T-helper 17 cell (primary cell): ENCODE data around the gene SEPHS1. TPM values are rescaled to one million over a fixed set of nuclear protein-coding genes. Genes with fewer than 3 reads are reported as not detected.
"Not testable (repeated sequence)": the region's sequence is repeated elsewhere in the genome, so short reads cannot be mapped to it uniquely, and the experiment has no call there.

Source experiments
- ATAC-seq: fragments of 150-1000 bp; cut with Tn5 transposase; 2 replicates; pipeline ENCODE4 v1.10.0; 2021; ENCODE audit warnings: mild to moderate bottlenecking, moderate library complexity
- DNase-seq, 3 donors: peaks; one replicate each; pipeline versions ENCODE4 v3.0.0 to v3.0.0-alpha.2; 2020 to 2021
- H3K9me3 ChIP-seq: one replicate; pipeline ENCODE4 v1.7.0; 2013; ENCODE audit warnings: low read length, mild to moderate bottlenecking; ENCODE audit not compliant: control insufficient read depth, poor library complexity, severe bottlenecking
- H3K27ac Mint-ChIP-seq: one replicate; pipeline ENCODE4 v1.8.0; 2022; ENCODE audit warnings: mild to moderate bottlenecking, moderate library complexity, mixed read lengths
- H3K27me3 Mint-ChIP-seq: one replicate; pipeline ENCODE4 v1.8.0; 2022; ENCODE audit warnings: mixed read lengths
- H3K36me3 Mint-ChIP-seq: one replicate; pipeline ENCODE4 v1.8.0; 2022; ENCODE audit warnings: low read depth, mixed read lengths
- H3K4me1 Mint-ChIP-seq: one replicate; pipeline ENCODE4 v1.8.0; 2022; ENCODE audit warnings: mild to moderate bottlenecking, mixed read lengths
- H3K4me3 Mint-ChIP-seq: one replicate; pipeline ENCODE4 v1.8.0; 2022; ENCODE audit warnings: mild to moderate bottlenecking, moderate library complexity, mixed read lengths
- total RNA-seq, 4 donors: library from RNA in 2 of 4; stranded (reverse) in 2 of 4; gene quantifications; one replicate each; pipeline ENCODE4 v1.2.3 and lab custom pipeline; 2022 to 2026

The SEPHS1 gene
- total RNA-seq (10 to 100 TPM; 18.9 to 20.2 TPM), total RNA-seq (lab: John Stamatoyannopoulos, UW) (21.3 to 35.7 reads per million in 2 donors)

- peaks cover 5% of the 10 kb centered on the region for H3K27me3 Mint-ChIP-seq
- peak; percentile 77 for ATAC-seq
- H3K4me1 Mint-ChIP-seq: peaks cover 41% of the 10 kb centered on the region
- H3K36me3 Mint-ChIP-seq: no peaks in the 10 kb centered on the region
- H3K9me3 ChIP-seq: no peaks in the 10 kb centered on the region
- H3K27ac Mint-ChIP-seq: peak within 1 kb of the TSS; percentile 86
- H3K4me3 Mint-ChIP-seq: peak within 1 kb of the TSS; percentile 92
- peak; percentile 62 to 77 (median 75) for DNase-seq
These were observed at the start of gene SEPHS1 for GRCh38 chr10:13348216-13349017. Gene SEPHS1, minus strand, starts transcription at chr10:13348293. Its CDS starts 3,343 bp downstream, at chr10:13344950.

DNA sequence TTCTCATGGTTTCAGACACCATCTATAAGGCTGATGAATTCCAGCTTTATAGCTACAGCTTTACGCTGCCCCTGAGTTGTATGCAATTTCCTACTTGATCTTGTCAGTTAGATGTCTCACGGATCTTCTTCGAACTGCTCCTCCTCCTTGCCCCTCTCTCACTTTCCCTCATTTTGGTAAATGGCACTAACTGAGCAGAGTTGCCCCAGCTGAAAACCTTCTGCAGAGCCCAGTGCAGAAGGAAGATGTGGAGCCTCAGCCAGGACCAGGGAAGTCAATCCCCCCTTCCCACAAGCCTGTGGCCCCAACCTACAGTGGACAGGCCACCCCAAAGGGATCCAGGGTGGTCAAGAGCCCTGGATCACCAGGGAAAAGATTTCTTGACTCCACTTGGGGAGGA, 49.0 kb upstream of the SEPHS1 start:
- DNase-seq: no peak
- no peak overlapping the region for H3K4me3 Mint-ChIP-seq
- H3K9me3 ChIP-seq: no peaks in the 10 kb centered on the region
- H3K36me3 Mint-ChIP-seq: no peaks in the 10 kb centered on the region
- no peak for ATAC-seq
- H3K27ac Mint-ChIP-seq: no peak overlapping the region
- peaks cover 56% of the 10 kb centered on the region for H3K27me3 Mint-ChIP-seq
- no peaks in the 10 kb centered on the region for H3K4me1 Mint-ChIP-seq

GRCh38 chr10:13396369-13396768, 48.3 kb upstream of the SEPHS1 start:
- Mint-ChIP-seq H3K4me3 (no peak overlapping the region), H3K4me1 (no peaks in the 10 kb centered on the region), H3K27me3 (peaks cover 55% of the 10 kb centered on the region), H3K27ac (no peak overlapping the region), H3K36me3 (no peaks in the 10 kb centered on the region)
- DNase-seq (no peak), ATAC-seq (no peak)
- H3K9me3 ChIP-seq: no peaks in the 10 kb centered on the region

DNA sequence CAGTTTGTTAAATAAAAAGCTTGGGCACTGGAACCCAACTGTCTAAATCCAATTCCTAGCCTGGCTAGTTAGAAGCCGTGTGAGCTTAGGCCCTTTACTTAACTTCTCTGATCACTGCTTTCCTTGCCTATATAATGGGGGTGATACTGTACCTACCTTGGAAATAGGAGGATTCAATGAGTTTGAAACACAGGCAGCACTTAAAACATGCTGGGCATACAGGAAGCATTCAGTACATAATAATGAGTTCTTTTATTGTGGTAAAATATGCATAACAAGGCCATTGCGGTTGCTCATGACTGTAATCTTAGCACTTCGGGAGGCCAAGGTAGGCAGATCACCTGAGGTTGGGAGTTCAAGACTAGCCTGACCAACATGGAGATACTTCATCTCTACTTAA, 47.4 kb upstream of the SEPHS1 start:
- H3K4me3 Mint-ChIP-seq: no peak overlapping the region
- peaks cover 52% of the 10 kb centered on the region for H3K27me3 Mint-ChIP-seq
- H3K36me3 Mint-ChIP-seq: no peaks in the 10 kb centered on the region
- ATAC-seq: no peak
- no peaks in the 10 kb centered on the region for H3K4me1 Mint-ChIP-seq
- no peak overlapping the region for H3K27ac Mint-ChIP-seq
- no peaks in the 10 kb centered on the region for H3K9me3 ChIP-seq
- DNase-seq: no peak

GRCh38 chr10:13393640-13394039, 45.5 kb upstream of the SEPHS1 start:
- Mint-ChIP-seq H3K36me3 (no peaks in the 10 kb centered on the region), H3K4me1 (peaks cover 3% of the 10 kb centered on the region), H3K4me3 (no peak overlapping the region), H3K27ac (no peak overlapping the region), H3K27me3 (peaks cover 47% of the 10 kb centered on the region)
- ATAC-seq: no peak
- no peak for DNase-seq
- H3K9me3 ChIP-seq: no peaks in the 10 kb centered on the region

- no peaks in the 10 kb centered on the region for H3K9me3 ChIP-seq
- H3K4me3 Mint-ChIP-seq: no peak overlapping the region
- H3K36me3 Mint-ChIP-seq: no peaks in the 10 kb centered on the region
- peaks cover 3% of the 10 kb centered on the region for H3K4me1 Mint-ChIP-seq
- DNase-seq (no peak), ATAC-seq (no peak)
- peaks cover 48% of the 10 kb centered on the region for H3K27me3 Mint-ChIP-seq
- no peak overlapping the region for H3K27ac Mint-ChIP-seq
These were observed 44.6 kb upstream of the SEPHS1 start for GRCh38 chr10:13392701-13393100.

DNA sequence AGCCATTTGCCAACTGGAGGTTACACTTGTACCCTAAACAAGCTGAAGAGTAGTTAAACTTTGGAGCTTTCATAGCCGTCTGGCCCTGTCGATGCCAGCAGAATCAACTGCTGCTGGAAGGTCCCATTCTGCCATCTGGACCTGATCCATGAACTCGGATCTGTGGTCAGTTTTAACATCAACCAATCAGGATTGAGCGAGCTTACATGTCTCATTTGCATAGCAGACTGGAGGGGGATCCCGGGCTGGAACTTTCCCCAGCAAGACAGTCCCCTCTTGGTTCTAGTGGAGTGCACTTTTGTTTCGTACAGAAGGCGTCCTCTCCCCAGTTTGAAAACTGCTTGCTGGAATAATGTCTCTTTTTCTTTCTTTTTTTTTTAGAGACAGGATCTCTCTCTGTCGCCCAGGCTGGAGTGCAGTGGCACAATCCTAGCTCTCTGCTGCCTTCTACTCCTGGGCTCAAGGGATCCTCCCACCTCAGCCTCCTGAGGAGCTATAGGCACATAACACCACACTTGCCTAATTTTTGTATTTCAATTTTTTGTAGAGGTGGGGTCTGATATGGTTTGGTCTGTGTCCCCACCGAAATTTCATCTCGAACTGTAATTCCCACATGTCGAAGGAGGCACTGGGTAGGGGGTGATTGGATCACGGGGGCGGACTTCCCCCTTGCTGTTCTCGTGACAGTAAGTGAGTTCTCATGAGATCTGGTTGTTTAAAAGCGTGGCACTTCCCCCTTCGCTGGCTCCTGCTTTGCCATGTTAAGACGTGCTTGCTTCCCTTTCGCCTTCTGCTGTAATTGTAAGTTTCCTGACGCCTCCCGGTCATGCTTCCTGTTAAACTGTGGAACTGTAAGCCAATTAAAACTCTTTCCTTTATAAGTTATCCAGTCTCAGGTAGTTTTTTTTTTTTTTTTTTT, 42.8 kb upstream of the SEPHS1 start:
- ATAC-seq (no peak), DNase-seq (no peak)
- Mint-ChIP-seq H3K27ac (no peak overlapping the region), H3K27me3 (peaks cover 43% of the 10 kb centered on the region), H3K4me1 (peaks cover 3% of the 10 kb centered on the region), H3K36me3 (peaks cover 2% of the 10 kb centered on the region), H3K4me3 (peak overlapping the region; percentile 31)
- H3K9me3 ChIP-seq: no peaks in the 10 kb centered on the region

DNA sequence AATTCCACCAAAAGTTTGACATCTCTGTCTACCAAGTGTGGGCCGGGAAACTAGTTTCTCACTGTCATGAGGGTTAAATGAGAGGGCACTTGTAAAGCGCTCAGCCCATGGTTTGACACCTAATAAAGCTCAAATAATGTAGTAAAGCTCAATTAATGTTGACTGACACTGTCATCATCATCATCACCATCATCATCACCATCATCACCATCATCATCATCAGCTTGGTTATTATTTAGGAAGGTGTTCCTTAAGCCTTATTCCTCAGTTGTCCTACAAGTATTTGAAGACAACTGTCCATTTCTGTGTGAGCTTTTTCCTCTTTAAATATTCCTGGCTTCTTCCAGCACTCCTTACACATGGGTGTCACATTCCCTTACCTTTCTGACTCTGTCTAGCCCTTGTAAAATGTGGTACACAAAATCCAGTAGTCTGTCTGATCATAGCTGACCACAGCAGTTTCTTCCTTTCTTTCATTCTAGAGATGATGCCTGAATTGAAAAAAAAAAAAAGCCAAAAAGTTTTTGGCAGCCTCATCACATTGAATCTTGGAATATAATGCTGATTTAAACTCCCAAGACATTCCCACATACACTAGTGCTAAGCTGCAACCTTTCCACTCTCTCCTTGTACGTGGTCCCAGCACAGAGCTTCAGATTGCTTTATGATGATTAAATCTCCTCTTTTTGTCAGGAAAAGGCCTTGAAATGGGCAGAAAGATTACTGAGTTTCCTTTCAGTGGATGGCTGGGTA, 40.6 kb upstream of the SEPHS1 start:
- no peak overlapping the region for H3K4me3 Mint-ChIP-seq
- peaks cover 3% of the 10 kb centered on the region for H3K4me1 Mint-ChIP-seq
- no peaks in the 10 kb centered on the region for H3K9me3 ChIP-seq
- H3K27me3 Mint-ChIP-seq: peaks cover 54% of the 10 kb centered on the region
- no peak overlapping the region for H3K27ac Mint-ChIP-seq
- peaks cover 2% of the 10 kb centered on the region for H3K36me3 Mint-ChIP-seq
- ATAC-seq: no peak
- DNase-seq: no peak

DNA sequence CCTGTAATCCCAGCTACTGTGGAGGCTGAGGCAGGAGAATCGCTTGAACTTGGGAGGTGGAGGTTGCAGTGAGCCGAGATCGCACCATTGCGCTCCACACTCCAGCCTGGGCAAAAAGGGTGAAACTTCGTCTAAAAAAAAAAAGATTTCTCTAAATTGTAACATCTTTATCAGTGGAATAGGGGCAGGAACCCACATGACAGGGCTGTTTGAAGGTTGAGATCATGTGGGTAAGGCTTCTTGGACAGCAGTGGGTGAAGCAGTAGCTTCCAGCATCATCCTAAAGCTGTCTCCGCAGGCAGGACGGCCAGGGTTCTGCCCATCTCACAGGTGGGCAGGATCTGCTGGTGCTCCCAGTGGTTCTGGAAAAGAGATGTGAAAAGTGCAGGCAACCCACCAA, 37.9 kb upstream of the SEPHS1 start:
- no peak overlapping the region for H3K27ac Mint-ChIP-seq
- H3K4me1 Mint-ChIP-seq: peaks cover 13% of the 10 kb centered on the region
- peak overlapping the region; percentile 22 for H3K4me3 Mint-ChIP-seq
- peaks cover 50% of the 10 kb centered on the region for H3K27me3 Mint-ChIP-seq
- ATAC-seq (no peak), DNase-seq (no peak)
- H3K36me3 Mint-ChIP-seq: peaks cover 5% of the 10 kb centered on the region
- H3K9me3 ChIP-seq: no peaks in the 10 kb centered on the region

GRCh38 chr10:13383399-13383761, 35.3 kb upstream of the SEPHS1 start:
- ATAC-seq: no peak
- Mint-ChIP-seq H3K4me1 (peaks cover 10% of the 10 kb centered on the region), H3K4me3 (peak overlapping the region; percentile 73), H3K27me3 (peaks cover 59% of the 10 kb centered on the region), H3K36me3 (peaks cover 5% of the 10 kb centered on the region), H3K27ac (peak overlapping the region; percentile 81)
- no peaks in the 10 kb centered on the region for H3K9me3 ChIP-seq
- no peak for DNase-seq

DNA sequence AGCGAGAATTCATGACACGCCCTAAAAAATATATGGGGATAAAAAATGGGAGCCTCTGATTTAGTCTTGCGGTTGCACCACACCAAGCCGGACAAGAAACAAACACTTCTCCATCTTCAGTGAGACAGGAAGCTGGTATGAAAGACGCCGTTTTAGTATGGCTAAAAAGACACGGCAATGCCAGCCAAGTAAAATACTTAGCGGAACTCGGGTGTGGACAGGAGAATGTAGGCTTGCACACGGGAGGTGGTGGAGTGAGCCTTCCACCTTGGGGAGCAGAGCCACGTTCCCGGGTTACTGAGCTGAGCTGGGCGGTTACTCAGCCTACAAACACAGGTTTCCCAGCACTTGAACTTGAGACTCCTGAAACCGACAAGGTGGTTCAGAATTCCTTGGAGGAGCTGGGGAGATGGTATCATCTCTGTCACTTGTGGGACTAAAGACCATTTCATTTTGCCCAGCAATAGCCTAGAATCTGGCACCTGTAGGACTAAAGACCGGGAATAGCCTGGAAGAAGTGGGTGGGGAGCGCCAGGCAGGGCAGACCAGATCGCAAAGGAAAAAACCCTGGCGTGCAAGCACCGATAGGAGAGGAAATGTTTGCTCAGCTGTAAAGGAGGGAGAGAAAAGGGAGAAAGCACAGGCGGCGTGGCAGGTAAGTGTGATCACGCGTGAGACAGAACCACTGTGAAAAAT, 34.8 kb upstream of the SEPHS1 start:
- H3K27me3 Mint-ChIP-seq: peaks cover 62% of the 10 kb centered on the region
- no peak for ATAC-seq
- H3K4me3 Mint-ChIP-seq: peak overlapping the region; percentile 73

DNA sequence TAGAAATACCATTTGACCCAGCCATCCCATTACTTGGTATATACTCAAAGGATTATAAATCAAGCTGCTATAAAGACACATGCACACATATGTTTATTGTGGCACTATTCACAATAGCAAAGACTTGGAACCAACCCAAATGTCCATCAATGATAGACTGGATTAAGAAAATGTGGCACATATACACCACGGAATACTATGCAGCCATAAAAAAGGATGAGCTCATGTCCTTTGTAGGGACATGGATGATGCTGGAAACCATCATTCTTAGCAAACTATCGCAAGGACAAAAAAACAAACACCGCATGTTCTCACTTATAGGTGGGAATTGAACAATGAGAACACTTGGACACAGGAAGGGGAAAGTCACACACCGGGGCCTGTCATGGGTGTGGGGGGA, 31.0 kb upstream of the SEPHS1 start:
- H3K4me3 Mint-ChIP-seq, DNase-seq, H3K9me3 ChIP-seq, H3K36me3 Mint-ChIP-seq, ATAC-seq, H3K27ac Mint-ChIP-seq: not testable (repeated sequence)
- Mint-ChIP-seq H3K27me3 (peaks cover 61% of the 10 kb centered on the region), H3K4me1 (peaks cover 10% of the 10 kb centered on the region)

More for the DNA sequence above, 34.8 kb upstream of the SEPHS1 start:
- peaks cover 10% of the 10 kb centered on the region for H3K4me1 Mint-ChIP-seq
- H3K36me3 Mint-ChIP-seq: peaks cover 5% of the 10 kb centered on the region
- H3K27ac Mint-ChIP-seq: peak overlapping the region; percentile 81
- DNase-seq: no peak
- H3K9me3 ChIP-seq: no peaks in the 10 kb centered on the region
